Measurements from ENCODE around the gene HLA-DOB.

The HLA-DOB gene

GRCh38 chr6:32852018-32852843, 35.4 kb upstream of the HLA-DOB start:
- no peak for DNase-seq
- Histone ChIP-seq H3K4me3 (ENCODE audit: low read depth, low read length) (no peak overlapping the region), H3K36me3 (no peaks in the 10 kb centered on the region), H3K9me3 (no peaks in the 10 kb centered on the region), H3K27me3 (peaks cover 96% of the 10 kb centered on the region), H3K4me1 (no peaks in the 10 kb centered on the region)
- TF ChIP-seq, protein P1, sequence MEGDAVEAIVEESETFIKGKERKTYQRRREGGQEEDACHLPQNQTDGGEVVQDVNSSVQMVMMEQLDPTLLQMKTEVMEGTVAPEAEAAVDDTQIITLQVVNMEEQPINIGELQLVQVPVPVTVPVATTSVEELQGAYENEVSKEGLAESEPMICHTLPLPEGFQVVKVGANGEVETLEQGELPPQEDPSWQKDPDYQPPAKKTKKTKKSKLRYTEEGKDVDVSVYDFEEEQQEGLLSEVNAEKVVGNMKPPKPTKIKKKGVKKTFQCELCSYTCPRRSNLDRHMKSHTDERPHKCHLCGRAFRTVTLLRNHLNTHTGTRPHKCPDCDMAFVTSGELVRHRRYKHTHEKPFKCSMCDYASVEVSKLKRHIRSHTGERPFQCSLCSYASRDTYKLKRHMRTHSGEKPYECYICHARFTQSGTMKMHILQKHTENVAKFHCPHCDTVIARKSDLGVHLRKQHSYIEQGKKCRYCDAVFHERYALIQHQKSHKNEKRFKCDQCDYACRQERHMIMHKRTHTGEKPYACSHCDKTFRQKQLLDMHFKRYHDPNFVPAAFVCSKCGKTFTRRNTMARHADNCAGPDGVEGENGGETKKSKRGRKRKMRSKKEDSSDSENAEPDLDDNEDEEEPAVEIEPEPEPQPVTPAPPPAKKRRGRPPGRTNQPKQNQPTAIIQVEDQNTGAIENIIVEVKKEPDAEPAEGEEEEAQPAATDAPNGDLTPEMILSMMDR (IDR thresholded peaks at IDR 0.05; ENCODE audit: low read depth, low read length): no peak

DNA sequence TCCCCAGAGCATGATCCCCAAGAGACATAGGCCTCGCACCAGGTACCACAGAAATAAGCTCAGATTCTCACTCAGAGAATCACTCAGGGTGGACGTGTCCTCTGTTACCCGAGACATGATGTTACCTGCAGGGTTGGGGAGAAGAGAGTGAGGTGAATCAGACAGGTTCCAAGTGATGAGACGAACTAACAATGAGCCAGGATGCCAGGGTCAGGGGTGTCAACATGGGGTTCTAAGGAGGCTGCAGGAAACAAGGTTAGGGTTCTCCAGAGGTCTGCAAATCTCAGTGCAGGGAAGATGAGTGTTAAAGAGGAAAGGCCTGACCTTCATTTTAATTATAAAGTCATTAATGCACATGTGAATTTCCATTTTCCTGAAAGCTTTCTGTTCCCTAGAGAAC, 34.2 kb upstream of the HLA-DOB start:
- TF ChIP-seq, protein P1 (IDR thresholded peaks at IDR 0.05; ENCODE audit: low read depth, low read length): no peak
- no peak for DNase-seq
- H3K36me3 ChIP-seq: no peaks in the 10 kb centered on the region
- H3K9me3 ChIP-seq: no peaks in the 10 kb centered on the region
- no peaks in the 10 kb centered on the region for H3K4me1 ChIP-seq
- H3K4me3 ChIP-seq (ENCODE audit: low read depth, low read length): no peak overlapping the region
- peaks cover 92% of the 10 kb centered on the region for H3K27me3 ChIP-seq

DNA sequence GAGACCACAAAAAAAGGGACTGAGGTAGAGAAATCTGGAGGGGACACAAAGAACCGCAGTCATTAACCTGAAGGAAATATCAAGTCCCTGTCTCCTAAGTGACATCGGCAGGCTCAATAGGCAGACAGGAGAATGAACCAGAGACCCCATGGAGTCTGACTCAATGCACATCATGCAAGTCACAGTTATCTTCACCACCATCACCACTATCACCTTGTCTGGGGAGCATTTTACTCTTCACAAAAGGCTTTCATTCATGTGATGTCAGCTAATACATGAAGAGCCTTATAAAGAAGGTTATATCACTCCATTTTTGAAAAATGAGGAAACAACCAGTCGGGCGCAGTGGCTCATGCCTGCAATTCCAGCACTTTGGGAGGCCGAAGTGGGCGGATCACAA, 32.3 kb upstream of the HLA-DOB start:
- TF ChIP-seq, protein P1 (IDR thresholded peaks at IDR 0.05; ENCODE audit: low read depth, low read length): no peak
- no peaks in the 10 kb centered on the region for H3K36me3 ChIP-seq
- no peaks in the 10 kb centered on the region for H3K9me3 ChIP-seq

DNA sequence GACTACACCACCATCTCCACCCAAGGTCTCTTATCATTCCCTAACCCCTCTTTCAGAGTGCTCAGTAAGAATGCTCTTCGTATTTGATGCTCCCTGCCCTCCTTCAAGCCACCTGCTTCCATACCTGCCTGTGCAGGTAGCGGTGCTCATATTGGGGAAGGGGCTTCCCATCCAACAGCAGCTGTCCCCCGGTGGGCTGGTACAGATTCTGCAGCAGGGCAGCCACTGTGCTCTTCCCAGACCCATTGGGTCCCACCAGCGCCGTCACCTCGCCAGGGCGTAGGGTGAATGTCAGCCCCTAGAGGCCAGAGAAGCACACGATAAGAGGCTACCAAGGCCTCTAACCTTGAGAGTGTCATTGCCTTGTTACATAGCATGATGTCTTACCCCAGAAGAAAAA, 31.0 kb upstream of the HLA-DOB start:
- DNase-seq: no peak
- Histone ChIP-seq H3K4me3 (ENCODE audit: low read depth, low read length) (no peak overlapping the region), H3K9me3 (no peaks in the 10 kb centered on the region), H3K36me3 (no peaks in the 10 kb centered on the region), H3K4me1 (no peaks in the 10 kb centered on the region), H3K27me3 (peaks cover 87% of the 10 kb centered on the region)
- TF ChIP-seq, protein P1 (IDR thresholded peaks at IDR 0.05; ENCODE audit: low read depth, low read length): no peak

More for the DNA sequence above, 32.3 kb upstream of the HLA-DOB start:
- peaks cover 87% of the 10 kb centered on the region for H3K27me3 ChIP-seq
- no peak for DNase-seq
- no peaks in the 10 kb centered on the region for H3K4me1 ChIP-seq
- H3K4me3 ChIP-seq (ENCODE audit: low read depth, low read length): no peak overlapping the region

- no peaks in the 10 kb centered on the region for H3K36me3 ChIP-seq
- no peak overlapping the region for H3K4me3 ChIP-seq (ENCODE audit: low read depth, low read length)
- H3K4me1 ChIP-seq: no peaks in the 10 kb centered on the region
- H3K27me3 ChIP-seq: peaks cover 80% of the 10 kb centered on the region
- no peak for DNase-seq
- TF ChIP-seq, protein P1 (IDR thresholded peaks at IDR 0.05; ENCODE audit: low read depth, low read length): no peak
- H3K9me3 ChIP-seq: no peaks in the 10 kb centered on the region
These were observed 30.2 kb upstream of the HLA-DOB start for GRCh38 chr6:32847004-32847403.

- TF ChIP-seq, protein P1 (IDR thresholded peaks at IDR 0.05; ENCODE audit: low read depth, low read length): no peak
- Histone ChIP-seq H3K27me3 (peaks cover 64% of the 10 kb centered on the region), H3K9me3 (no peaks in the 10 kb centered on the region), H3K4me3 (ENCODE audit: low read depth, low read length) (no peak overlapping the region), H3K36me3 (no peaks in the 10 kb centered on the region), H3K4me1 (no peaks in the 10 kb centered on the region)
- no peak for DNase-seq
These were observed 28.6 kb upstream of the HLA-DOB start for GRCh38 chr6:32845384-32845884.
